Inflammatory macrophage (primary cell): ENCODE measurements around the gene MORN4.
"Not testable (repeated sequence)": the region's sequence is repeated elsewhere in the genome, so short reads cannot be mapped to it uniquely, and the experiment has no call there.

Source experiments
- DNase-seq, 2 donors: peaks; one replicate each; pipeline ENCODE4 v3.0.0-alpha.2; 2020 to 2022

The MORN4 gene

DNA sequence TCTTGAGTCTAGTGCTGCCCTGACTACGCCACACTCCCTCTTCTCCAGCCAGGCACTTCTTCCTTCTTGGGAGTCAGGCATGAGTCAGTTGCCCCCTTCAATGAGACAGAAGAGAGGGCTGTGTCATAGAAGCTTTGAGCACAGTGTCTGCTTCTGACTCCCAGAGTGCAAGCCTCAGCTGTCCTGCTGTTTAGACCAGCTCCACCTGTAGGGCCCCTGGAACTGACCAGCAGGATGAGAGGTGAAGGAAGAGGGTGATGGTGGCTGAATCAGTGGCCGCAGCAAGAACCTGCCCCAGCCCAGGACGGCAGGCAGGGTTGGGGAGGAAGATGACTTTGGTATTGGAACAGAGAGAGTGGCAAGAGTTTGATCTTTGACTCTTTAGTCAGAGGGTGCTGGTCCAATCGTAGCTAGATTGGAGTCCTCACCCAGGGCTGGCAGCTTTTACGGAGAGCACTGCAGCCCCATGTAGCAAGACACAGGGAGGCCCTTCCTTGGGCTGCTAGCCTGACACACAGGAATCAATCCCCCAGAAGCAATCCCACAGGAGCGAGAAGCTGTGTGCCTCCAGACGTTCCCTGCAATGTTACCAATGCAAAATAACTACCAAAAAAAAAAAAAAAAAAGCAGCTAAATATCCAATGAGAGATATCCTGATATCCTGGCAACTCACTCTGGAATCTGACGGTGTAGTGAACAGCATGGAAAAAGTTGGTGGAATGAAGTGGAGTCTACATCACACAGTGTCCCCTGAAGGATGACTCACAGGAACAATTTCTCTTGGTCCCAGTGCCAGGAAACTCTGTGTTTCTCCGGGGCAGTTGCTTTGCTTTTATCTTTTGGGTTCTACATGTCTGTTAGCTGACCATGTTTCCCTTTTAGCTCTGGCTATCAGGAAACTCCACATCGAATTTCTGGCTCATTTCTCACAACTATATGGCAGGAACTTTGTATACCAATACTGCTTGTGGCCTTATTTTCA lies 36.9 kb downstream of the MORN4 start:
- DNase-seq = no peak

DNA sequence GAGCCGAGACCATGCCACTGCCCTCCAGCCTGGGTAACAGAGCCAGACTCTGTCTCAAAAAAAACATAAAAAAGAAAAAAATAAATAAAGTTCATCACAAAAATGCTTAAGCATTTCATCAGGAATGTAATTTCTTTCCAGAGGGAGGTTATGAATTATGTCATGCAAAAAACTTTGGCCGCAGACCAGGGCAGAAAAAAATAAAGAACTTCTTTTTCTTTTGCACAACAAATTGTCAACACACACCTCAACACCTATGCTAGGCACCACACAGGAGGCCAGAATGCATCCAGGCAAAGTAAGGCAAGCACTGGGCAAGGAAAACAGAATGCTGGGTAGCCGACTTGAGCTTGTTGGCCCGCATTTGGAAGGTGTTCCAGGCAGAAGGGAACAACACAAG lies 39.9 kb downstream of the MORN4 start:
- no peak for DNase-seq

DNA sequence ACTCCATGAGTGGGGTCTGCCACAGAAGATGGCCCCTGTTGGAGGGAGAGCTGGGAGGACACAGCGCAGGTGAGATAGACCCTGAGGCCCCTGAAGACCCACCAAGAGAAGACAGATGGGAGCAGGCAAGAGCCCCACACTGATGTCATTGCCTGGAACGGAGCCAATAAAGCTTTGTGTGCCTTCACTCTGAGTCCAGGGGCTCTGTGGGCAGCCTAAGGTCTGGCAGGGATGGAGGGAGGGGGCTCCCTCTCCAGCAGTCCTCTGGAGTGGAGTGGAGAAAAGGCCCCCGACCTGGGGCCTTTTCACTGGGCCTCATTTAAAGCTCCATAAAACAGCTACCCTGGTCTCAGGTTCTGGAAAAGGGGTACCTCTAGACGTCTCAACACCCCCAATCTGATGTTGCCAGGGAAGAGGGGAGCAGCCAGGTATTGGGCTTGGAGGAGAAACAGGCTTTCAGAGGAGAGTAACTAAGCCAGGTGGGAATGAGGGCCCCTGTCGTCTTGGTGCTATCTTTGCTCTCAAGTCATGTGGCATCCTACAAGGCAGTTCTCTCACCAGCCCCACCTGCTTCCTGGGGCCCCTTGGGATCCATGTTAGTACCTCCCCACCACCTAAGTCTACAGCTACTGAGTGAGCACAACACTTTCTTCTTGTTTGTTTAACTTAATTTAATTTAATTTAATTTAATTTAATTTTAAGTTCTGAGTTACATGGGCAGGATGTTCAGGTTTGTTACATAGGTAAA lies 42.4 kb downstream of the MORN4 start:
- no peak for DNase-seq

DNA sequence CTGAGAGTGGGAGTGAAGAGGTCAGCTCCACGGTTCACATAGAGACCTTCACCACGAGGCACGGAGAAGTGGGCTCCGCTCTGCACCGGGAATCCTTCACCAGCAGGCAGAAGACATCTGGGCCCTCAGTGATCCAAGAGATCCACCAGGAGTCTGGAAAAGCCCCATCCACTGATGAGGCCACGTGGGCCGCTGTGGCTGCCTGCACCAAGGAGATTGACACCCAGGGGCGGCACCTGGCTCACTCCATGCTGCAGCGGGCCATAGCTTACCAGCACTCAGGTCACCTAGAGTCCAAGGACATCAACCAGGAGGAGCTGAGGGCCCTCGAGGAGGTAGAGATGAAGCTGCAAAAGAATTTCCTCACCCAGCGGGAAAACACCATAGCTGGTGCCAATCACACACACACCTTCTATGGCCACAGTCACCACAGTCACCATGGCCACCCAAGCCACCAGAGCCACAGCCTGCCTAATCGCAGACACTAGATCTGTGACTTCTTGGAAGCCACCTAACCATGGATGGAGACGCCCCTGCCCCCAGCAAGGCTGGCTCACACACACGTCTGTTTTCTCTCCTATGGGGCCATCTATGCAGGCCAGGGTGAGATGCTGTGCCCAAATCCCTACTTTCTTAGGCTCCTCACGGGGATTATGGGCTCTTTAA lies 43.1 kb downstream of the MORN4 start:
- no peak for DNase-seq

DNA sequence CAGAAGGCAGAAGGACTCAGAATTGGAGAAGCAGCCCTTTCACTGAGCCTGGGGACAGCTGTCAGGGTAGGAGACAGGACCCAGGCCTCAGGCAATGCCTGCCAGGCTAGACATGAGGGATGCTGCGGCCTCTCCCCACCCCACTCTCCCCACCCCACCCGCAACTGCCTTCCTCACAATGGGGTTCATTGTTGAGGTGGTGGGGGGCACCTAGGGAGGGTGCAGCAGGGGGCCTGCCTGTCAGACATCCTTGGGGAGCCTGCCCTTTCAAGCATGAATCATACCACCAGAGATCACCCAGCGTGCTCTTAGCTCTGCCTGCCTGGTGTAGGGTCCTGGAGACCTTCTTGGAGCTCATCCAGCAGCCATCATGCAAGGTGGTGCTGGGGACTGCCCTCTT lies 43.8 kb downstream of the MORN4 start, which contains the start of gene C10orf62:
C10orf62 (plus strand) TSS at position 243 of the 400 bp plus-strand sequence. CDS start 177 bp downstream, outside the sequence.
- DNase-seq = no peak

DNA sequence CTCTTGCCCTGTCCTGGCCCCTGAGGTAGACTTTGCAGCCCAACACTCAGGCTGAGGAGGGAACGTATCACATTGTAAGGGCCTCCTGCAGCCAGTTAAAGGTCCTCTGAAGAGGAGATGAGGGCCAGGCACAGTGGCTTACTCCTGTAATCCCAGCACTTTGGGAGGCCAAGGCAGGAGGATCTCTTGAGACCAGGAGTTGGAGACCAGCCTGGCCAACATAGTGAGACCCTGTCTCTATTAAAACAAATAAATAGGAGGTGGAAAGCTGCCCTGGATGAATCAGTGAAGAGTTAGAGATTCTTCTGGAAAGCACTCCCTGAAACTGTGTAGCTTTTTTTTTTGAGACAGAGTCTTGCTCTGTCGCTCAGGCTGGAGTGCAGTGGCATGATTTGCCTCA lies 46.1 kb downstream of the MORN4 start:
- DNase-seq = no peak

DNA sequence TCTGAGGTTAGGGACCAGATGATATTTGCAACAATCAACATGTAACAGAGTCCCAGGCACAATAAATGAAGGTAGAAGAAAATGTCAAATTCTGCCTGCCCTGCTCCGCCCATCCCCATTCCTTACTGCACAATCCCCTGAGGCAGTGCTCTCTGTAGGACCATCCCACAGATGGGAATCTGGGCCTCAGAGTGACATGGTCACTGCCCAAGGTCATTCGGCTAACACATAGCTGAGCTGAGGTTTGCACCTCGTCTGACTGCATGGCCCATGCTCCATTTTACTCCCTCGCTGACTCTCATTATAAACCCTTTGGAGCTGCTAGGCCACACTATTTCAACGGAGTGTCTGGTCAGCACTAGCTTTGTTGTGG lies 47.9 kb downstream of the MORN4 start:
- DNase-seq = no peak

DNA sequence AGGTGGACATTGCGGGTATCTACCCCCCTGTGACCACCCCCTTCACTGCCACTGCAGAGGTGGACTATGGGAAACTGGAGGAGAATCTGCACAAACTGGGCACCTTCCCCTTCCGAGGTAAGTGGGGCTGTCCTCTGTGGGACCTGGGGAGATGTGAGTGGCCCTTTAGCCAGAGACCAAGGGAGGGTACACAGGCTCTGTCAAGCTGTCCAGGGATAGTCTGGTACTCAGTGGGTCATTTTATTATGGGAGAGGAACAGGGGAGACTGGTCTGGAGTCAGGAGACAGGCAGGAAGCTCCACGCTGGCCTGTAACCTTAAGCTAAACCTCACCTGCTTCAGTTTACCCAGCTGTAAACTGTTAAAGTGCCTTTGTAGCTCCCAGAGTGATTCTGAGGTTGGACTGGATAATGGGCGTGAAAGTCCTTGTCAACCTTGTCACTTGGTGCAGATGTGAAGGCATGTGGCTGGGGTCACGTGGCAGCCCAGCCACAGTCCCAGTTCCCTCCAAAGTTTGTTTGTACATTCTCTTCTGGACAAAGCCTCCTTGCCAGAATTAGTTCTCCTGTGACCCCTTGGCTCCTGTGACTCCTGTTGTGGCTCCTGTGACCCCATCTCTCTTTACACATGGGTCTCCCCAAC lies 48.4 kb downstream of the MORN4 start:
- DNase-seq = no peak

DNA sequence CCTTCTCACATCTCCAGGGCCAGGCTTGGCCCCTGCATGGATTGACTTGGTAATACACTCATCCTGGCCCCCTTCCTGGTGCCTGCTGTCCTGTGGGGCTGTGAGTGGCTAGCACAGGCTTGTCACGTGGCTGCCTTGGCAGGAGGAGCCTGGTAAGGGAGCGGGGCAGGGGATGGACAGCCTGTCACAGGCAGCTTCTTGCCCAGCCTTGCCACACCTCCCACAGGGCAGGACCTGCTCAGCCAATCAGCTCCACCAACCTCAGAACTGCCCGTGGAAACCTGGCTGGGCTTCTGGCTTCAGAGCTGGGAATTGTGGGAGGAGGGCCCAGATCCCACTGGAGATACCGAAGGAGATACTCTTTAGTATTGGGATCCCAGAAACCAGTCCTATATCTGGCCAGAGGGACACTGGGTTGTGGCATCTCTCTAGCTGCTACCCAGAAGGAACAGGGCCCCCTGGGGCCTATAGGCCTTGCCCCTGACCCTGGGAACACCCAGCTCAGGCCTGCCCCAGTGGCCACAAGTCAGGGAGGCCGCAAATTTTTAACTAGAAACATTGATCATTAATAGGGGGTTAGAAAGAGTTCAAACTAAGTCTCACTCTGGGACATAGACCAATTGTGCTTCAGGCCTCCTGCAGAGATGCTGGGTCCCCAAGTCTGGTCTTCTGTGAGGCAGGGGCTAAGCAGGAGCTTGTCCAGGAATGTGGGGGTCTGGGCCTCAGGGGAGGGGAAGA lies 49.1 kb downstream of the MORN4 start, which contains the start of gene HOGA1:
HOGA1 (plus strand) TSS at position 330 of the 738 bp plus-strand sequence; CDS start at position 645, 315 bp downstream.
- DNase-seq = no peak

DNA sequence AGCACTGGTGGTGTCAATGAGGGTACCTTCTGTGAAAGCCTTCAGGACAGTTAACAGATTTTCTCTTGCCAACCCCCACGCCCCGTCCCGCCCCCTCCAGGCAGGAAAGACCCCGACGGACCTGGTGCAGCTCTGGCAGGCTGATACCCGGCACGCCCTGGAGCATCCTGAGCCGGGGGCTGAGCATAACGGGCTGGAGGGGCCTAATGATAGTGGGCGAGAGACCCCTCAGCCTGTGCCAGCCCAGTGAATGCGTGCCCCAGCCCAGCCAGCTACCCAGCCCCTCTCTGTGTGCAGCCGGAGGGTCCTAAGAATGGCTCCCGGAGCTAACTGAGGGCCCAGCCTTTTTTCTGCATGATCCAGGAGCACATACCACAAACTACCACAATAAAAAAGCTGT lies 49.8 kb downstream of the MORN4 start:
- no peak for DNase-seq

DNA sequence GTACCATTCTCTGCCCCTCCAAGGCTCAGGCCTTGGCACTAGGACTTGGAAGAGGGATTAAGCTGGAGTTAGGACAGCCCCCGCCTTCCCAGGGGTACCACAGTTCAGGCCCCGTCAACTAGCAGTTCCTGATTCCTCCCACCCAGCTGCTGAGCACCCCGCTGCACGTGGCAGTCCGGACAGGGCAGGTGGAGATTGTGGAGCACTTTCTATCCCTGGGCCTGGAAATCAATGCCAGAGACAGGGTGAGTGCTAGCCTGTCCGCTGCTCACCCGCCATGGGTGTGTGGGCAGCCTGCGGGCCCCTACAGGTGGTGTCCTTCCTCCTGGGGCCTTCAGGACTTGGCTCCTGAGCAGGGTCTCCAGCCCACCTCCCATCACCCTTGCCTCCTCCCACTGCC lies 51.1 kb downstream of the MORN4 start:
- no peak for DNase-seq

DNA sequence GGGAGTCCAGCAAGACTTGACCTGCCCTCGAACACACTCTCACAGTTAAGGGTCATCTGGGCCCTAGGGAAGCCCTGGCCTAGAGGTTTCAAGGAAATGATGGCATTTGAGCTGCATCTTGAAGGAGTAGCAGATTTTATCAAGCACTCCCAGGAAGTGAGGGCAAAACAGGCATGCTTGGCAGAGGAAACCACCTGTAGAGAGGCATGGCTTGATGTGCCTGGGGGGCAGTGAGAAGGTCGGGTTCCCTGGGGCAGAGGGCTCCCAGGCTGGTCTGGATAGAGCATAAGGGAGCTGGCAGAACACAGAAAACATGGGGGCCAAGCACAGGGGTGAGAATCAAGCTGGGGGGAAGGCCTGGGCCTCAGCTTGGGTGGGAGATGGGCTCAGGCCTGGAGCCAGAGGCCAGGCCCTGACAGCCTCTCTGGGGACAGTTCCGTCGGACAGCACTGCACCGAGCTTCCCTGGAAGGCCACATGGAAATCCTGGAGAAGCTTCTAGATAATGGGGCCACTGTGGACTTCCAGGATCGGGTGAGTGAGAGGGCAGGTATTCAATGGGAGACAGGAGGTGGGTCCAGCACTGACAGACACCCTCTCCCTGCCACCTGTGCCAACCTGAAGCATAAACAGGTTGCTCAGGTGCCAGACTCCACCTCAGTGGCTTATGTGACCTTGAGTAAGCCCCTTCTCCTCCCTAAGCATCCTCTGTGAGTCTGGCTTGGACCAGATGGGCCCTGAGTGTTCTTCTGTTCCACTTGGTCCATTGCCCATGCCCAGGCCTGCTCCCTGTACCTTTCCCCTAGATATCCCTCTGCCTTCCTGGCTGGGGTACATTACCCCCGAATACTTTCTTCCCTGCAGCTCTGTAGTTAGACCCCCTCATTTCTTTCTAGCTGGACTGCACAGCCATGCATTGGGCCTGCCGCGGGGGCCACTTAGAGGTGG lies 52.6 kb downstream of the MORN4 start:
- no peak for DNase-seq

DNA sequence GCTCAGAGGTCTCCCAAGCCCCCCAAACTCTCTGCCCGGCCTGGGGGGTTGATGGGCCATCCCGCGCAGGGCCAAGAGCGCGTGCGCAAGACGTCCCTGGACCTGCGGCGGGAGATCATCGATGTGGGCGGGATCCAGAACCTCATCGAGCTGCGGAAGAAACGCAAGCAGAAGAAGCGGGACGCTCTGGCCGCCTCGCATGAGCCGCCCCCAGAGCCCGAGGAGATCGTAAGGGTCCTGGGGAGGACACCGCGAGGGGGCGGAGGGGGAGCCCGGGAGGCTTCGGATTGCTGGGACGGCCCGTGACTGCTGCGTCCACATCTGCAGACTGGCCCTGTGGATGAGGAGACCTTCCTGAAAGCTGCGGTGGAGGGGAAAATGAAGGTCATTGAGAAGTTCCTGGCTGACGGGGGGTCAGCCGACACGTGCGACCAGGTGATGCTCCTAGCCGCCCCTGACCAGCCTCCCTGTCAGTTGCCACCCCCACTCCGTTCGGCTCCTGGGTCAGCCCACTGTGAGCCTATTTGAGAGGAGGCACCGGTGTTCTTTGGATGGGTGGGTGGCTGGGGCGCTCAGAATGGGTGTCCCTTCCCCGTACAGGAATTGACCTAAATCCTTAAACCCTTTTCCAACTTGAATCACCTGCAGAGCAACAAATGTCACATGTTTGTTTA lies 55.0 kb downstream of the MORN4 start:
- DNase-seq = no peak

DNA sequence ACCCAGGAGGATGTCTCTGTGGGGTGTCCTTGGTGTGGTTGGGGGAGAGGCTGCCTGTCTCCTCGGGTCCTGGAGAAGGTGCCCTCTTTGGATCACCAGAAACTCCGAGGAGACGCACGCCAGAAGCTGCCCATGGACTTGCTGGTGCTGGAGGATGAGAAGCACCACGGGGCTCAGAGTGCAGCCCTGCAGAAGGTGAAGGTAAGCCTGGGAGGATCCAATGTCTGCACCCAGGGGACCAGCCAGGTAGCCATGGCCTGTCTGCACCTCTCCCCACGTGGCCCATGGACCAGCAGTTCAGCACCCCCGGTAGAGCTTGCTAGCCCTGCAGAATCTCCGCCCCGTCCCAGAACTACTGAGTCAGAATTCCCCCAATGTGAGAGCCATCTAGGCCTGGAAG lies 55.6 kb downstream of the MORN4 start:
- no peak for DNase-seq

DNA sequence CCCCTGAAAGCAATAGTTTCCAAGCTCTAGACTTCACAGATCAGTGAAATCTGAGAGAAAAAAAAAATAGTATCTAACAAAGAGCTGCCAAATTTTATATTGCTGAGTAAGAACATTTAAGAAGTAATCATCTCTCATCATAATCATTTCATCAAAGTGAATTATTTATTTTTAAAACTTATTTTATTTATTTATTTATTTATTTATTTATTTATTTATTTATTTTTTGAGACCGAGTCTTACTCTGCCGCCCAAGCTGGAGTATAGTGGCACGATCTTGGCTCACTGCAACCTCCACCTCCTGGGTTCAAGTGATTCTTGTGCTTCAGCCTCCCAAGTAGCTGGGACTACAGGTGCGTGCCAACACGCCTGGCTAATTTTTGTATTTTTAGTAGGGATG lies 56.8 kb downstream of the MORN4 start:
- not testable (repeated sequence) for DNase-seq

DNA sequence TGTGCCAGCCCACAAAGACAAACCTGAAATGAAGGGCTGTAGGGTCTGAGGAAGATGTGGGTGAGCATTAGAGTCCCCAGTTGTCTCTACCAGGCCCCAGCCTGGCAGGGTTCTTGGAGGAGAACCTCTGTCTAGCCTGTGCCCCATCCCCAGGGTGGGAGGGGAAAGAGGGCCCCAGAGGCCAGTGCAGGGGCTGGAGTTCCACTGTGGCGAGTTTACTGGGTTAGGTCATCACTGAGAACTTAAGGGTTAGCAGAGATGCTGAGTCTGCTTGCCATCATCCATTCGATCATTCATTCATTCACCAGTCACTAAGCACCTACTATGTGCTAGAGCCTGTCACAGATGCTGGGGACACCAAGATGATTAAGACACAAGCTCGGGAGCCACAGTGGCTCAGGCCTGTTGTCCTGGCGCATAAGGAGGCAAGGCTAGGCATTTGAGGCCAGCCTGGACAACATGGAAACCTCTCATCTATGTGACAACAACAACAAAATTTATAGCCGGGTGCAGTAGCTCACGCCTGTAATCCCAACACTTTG lies 58.1 kb downstream of the MORN4 start:
- no peak for DNase-seq

DNA sequence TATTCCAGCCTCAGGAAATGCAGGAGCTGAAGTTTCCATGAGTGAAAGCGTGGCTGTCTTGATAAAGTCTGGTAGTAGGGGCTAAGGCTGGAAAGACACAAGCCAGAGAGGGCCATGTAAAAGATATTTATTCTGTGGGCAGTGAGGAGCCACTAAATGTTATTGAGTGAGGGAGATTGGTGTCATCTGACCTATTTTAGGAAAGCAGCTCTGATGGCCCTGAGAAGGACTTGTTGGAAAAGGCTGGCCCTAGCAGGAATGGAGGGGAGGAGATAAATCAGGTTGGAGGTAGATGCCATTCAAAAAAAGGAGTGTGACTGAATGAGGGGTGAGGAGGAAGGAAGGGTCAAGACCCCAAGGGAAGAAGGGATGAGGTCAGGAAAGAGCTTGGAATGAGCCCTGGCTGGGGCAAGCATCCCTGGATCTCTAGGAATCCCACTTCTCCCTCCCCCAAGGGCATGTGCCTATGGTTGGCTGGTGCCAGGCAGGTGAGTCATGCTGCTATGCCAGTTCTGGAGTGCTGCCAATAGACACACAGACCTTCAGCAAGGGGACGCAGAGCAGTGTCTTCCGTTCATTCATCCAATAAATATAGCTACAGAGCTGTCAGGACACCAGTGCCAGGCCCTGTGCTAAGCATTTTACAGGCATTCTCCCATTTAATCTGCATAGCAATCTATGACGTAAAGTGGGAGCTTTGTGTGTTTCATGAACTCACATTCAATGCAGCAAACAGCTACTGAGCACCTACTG lies 58.8 kb downstream of the MORN4 start:
- DNase-seq = no peak

DNA sequence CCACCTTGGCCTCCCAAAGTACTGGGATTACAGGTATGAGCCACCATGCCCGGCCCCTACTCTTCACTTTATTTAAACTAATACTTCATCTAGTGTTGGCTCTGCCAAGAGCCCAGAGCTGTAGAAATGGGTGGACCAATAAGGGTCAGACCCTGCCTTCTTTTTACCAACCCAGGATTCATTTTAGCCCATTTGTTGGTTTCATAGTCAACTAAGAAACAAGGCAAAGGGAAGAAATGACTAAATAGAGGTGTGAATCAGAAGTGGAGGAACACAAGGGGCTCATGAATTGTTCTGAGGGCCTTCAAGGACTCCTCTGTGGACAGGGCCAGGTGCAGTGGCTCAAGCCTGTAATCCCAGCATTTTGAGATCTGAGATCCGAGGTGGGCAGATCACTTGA lies 59.6 kb downstream of the MORN4 start:
- DNase-seq = no peak

DNA sequence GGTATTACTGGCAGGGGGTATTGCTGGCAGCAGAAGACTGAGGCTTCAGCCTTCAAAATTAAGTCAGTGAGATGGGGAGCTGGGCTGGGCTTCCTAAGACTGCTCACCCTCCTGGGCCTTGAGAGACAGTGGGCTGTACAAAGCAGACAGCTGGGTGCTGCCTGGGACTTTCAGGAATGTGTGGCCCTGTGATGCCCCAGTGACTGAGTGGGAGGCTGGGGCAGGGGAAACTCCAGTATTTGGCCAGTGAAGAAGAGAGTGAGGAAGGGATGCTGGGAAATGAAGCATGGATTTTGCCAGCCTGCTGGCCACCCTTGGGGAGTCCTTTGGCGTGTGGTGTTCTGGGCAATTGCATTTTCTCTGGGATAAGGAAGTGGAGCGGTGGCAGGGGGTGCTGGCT lies 60.3 kb downstream of the MORN4 start:
- no peak for DNase-seq
